KMS-11 (cell line): Measurements from ENCODE around the gene KRTAP13-1.

Experiments
- H2AFZ ChIP-seq: fragments of 200-600 bp; sonication (generic); 2 replicates; pipeline ENCODE4 v1.6.1; 2016; ENCODE audit warnings: antibody characterized with exemption, mixed run types, low read depth
- H3K27ac ChIP-seq: fragments of 200-600 bp; sonication (generic); 2 replicates; pipeline ENCODE4 v1.6.1; 2016; ENCODE audit warnings: mild to moderate bottlenecking, mixed run types
- H3K27me3 ChIP-seq: fragments of 200-600 bp; sonication (generic); 2 replicates; pipeline ENCODE4 v1.6.1; 2017; ENCODE audit warnings: mild to moderate bottlenecking, low read depth, mixed run types, moderate library complexity; ENCODE audit not compliant: insufficient read depth
- H3K36me3 ChIP-seq: fragments of 200-600 bp; sonication (generic); 2 replicates; pipeline ENCODE4 v1.6.1; 2017; ENCODE audit warnings: mild to moderate bottlenecking, mixed run types; ENCODE audit not compliant: insufficient read depth
- H3K4me1 ChIP-seq: fragments of 200-600 bp; sonication (generic); 2 replicates; pipeline ENCODE4 v1.6.1; 2016; ENCODE audit warnings: mild to moderate bottlenecking, low read depth, mixed run types; ENCODE audit not compliant: poor library complexity, severe bottlenecking
- H3K4me2 ChIP-seq: fragments of 200-600 bp; sonication (generic); 2 replicates; pipeline ENCODE4 v1.7.0; 2016; ENCODE audit warnings: mild to moderate bottlenecking, mixed run types
- H3K4me3 ChIP-seq: fragments of 200-600 bp; sonication (generic); IDR thresholded peaks from 2 replicates; pipeline ENCODE4 v1.6.1; 2017; ENCODE audit warnings: low read depth, low read length, mixed read lengths; ENCODE audit not compliant: insufficient read depth
- H3K79me2 ChIP-seq: fragments of 200-600 bp; sonication (generic); 2 replicates; pipeline ENCODE4 v1.6.1; 2016; ENCODE audit warnings: low read depth, mixed run types; ENCODE audit not compliant: insufficient read depth
- H3K9ac ChIP-seq: fragments of 200-600 bp; sonication (generic); 2 replicates; pipeline ENCODE4 v1.6.1; 2016; ENCODE audit warnings: mild to moderate bottlenecking, mixed run types
- H4K20me1 ChIP-seq: fragments of 200-600 bp; sonication (generic); 2 replicates; pipeline ENCODE4 v1.6.1; 2016; ENCODE audit warnings: mild to moderate bottlenecking, mixed run types; ENCODE audit not compliant: insufficient read depth
- CTCF ChIP-seq: fragments of 200-600 bp; sonication (generic); conservative IDR thresholded peaks from 2 replicates; pipeline ENCODE4 v1.6.1; 2017; ENCODE audit warnings: low read depth, mild to moderate bottlenecking, antibody characterized with exemption, low read length, moderate library complexity, mixed read lengths

KRTAP13-1 gene

GRCh38 chr21:30439975-30440374 lies 44.1 kb downstream of the KRTAP13-1 start, which contains the start of gene KRTAP15-1:
Gene KRTAP15-1, plus strand, starts transcription at chr21:30440275. Its CDS starts 53 bp downstream, at chr21:30440328.
- no peak within 1 kb of the TSS for H3K27ac ChIP-seq
- no peak within 1 kb of the TSS for H3K4me3 ChIP-seq
- H3K27me3 ChIP-seq = no peaks in the 10 kb centered on the region
- TF ChIP-seq CTCF = no peak
- H3K79me2 ChIP-seq = no peaks in the 10 kb centered on the region
- H3K36me3 ChIP-seq = no peaks in the 10 kb centered on the region
- H2AFZ ChIP-seq = no peak within 1 kb of the TSS
- H3K4me1 ChIP-seq = no peaks in the 10 kb centered on the region
- no peak within 1 kb of the TSS for H3K4me2 ChIP-seq
- H4K20me1 ChIP-seq = no peaks in the 10 kb centered on the region
- H3K9ac ChIP-seq = no peak within 1 kb of the TSS

GRCh38 chr21:30443226-30443625 lies 47.4 kb downstream of the KRTAP13-1 start:
- Histone ChIP-seq H2AFZ (no peak overlapping the region), H3K27ac (no peak overlapping the region), H3K4me2 (no peak overlapping the region), H3K4me3 (no peak overlapping the region), H3K36me3 (no peaks in the 10 kb centered on the region), H3K27me3 (no peaks in the 10 kb centered on the region), H3K9ac (no peak overlapping the region), H3K4me1 (no peaks in the 10 kb centered on the region), H3K79me2 (no peaks in the 10 kb centered on the region), H4K20me1 (no peaks in the 10 kb centered on the region)
- no peak for TF ChIP-seq CTCF

- H3K4me3 ChIP-seq = no peak overlapping the region
- no peak overlapping the region for H3K27ac ChIP-seq
- no peak overlapping the region for H2AFZ ChIP-seq
- H3K36me3 ChIP-seq = no peaks in the 10 kb centered on the region
- H4K20me1 ChIP-seq = no peaks in the 10 kb centered on the region
- no peaks in the 10 kb centered on the region for H3K79me2 ChIP-seq
- H3K9ac ChIP-seq = no peak overlapping the region
- H3K4me2 ChIP-seq = no peak overlapping the region
- no peak for TF ChIP-seq CTCF
- H3K4me1 ChIP-seq = no peaks in the 10 kb centered on the region
- H3K27me3 ChIP-seq = no peaks in the 10 kb centered on the region
Measured at GRCh38 chr21:30444204-30444603, 48.4 kb downstream of the KRTAP13-1 start.
